HG02885 (cell line): ENCODE data around the gene ERBB2.
"Not testable (repeated sequence)": the region's sequence is repeated elsewhere in the genome, so short reads cannot be mapped to it uniquely, and the experiment has no call there.

Experiments
- ATAC-seq: cut with Tn5 transposase; IDR thresholded peaks from one replicate; pipeline ENCODE4 v1.9.1; 2021; ENCODE audit warnings: mild to moderate bottlenecking; ENCODE audit not compliant: unreplicated experiment, poor library complexity

ERBB2 gene

GRCh38 chr17:39676198-39676819, 23.6 kb upstream of the ERBB2 start:
- peak; percentile 53 for ATAC-seq

GRCh38 chr17:39677072-39677471, 22.8 kb upstream of the ERBB2 start:
- no peak for ATAC-seq

GRCh38 chr17:39677542-39678339, 22.1 kb upstream of the ERBB2 start:
- no peak for ATAC-seq

GRCh38 chr17:39678340-39679116, 21.3 kb upstream of the ERBB2 start:
- ATAC-seq = no peak

GRCh38 chr17:39679521-39680192, 20.2 kb upstream of the ERBB2 start:
- no peak for ATAC-seq

GRCh38 chr17:39683295-39683939, 16.4 kb upstream of the ERBB2 start:
- no peak for ATAC-seq

GRCh38 chr17:39684369-39685192, 15.3 kb upstream of the ERBB2 start:
- no peak for ATAC-seq

GRCh38 chr17:39687101-39687545, 12.7 kb upstream of the ERBB2 start:
- no peak for ATAC-seq

- ATAC-seq = peak; percentile 91
Measured at GRCh38 chr17:39687546-39688474, 12.1 kb upstream of the ERBB2 start, which contains the start of gene PGAP3. PGAP3 (minus strand) TSS chr17:39688057; CDS start chr17:39688014, 43 bp downstream.

- ATAC-seq = no peak
Measured at GRCh38 chr17:39688475-39688835, 11.4 kb upstream of the ERBB2 start.

- ATAC-seq = no peak
Measured at GRCh38 chr17:39688945-39689344, 10.9 kb upstream of the ERBB2 start.

- ATAC-seq = no peak
Measured at GRCh38 chr17:39694593-39694992, 5.3 kb upstream of the ERBB2 start.

- no peak for ATAC-seq
Measured at GRCh38 chr17:39695089-39695474, 4.8 kb upstream of the ERBB2 start.

GRCh38 chr17:39696731-39697130, 3.1 kb upstream of the ERBB2 start:
- ATAC-seq = no peak

GRCh38 chr17:39697961-39698360, 1.9 kb upstream of the ERBB2 start:
- no peak for ATAC-seq

- ATAC-seq = not testable (repeated sequence)
Measured at GRCh38 chr17:39699157-39699817, 577 bp upstream of the ERBB2 start.

GRCh38 chr17:39700148-39700987, 504 bp downstream of the ERBB2 start:
- ATAC-seq = no peak
